GM12878 (cell line): Measurements from ENCODE around the gene CCDC24. TPM values are rescaled to one million over a fixed set of nuclear protein-coding genes. Genes with fewer than 3 reads are reported as not detected.

ENCODE experiments used
- ATAC-seq: fragments of 200-7000 bp; cut with Tn5 transposase; 3 replicates; pipeline ENCODE4 v1.9.1; 2020; ENCODE audit warnings: mild to moderate bottlenecking, moderate library complexity
- BruUV-seq: library from RNA; stranded (reverse); fragments of 400-500 nt; replicated peaks from 2 replicates; lab custom pipeline; 2021; lab: Mats Ljungman, UMichigan
- CTCF ChIA-PET: fragments of 300-600 bp; sonication (Branson Sonifier 250); formaldehyde crosslinking; extraction: SDS; loops from one replicate; lab custom pipeline; 2021; ENCODE audit warnings: inconsistent platforms; lab: Yijun Ruan, JAX
- POLR2A ChIA-PET: fragments of 350-600 bp; formaldehyde crosslinking; extraction: SDS; loops from one replicate; lab custom pipeline; 2021; ENCODE audit warnings: inconsistent platforms; lab: Charles Lee
- RAD21 ChIA-PET: fragments of 300-600 bp; sonication (Branson Sonifier 250); formaldehyde crosslinking; loops from one replicate; lab custom pipeline; 2023; ENCODE audit warnings: antibody characterized with exemption; ENCODE audit not compliant: unreplicated experiment; lab: Charles Lee
- SMC1A ChIA-PET: fragments of 300-600 bp; sonication (Branson Sonifier 250); formaldehyde crosslinking; loops from one replicate; lab custom pipeline; 2023; ENCODE audit not compliant: unreplicated experiment, uncharacterized antibody; lab: Charles Lee
- DNase-seq: peaks from one replicate; pipeline ENCODE4 v3.0.0-alpha.2; 2011; ENCODE audit warnings: low read depth, low spot score
- FAIRE-seq: peaks from 3 replicates; lab custom pipeline; 2011; peaks lifted over from hg19 to GRCh38; lab: Jason Lieb, UNC
- H2AFZ ChIP-seq: 2 replicates; pipeline ENCODE4 v1.6.0; 2011; ENCODE audit warnings: low read depth, low read length, control low read depth; ENCODE audit not compliant: control insufficient read depth
- H3K27ac ChIP-seq: 2 replicates; pipeline ENCODE4 v1.5.1; 2011; ENCODE audit warnings: control low read depth; ENCODE audit not compliant: control insufficient read depth, insufficient read depth
- H3K27me3 ChIP-seq, 2 experiments: replicated peaks in 1 of 2; 2 replicates each; pipeline versions ENCODE4 v1.6.0 to v1.6.1; 2011; ENCODE audit warnings: low read length in 1 of 2; ENCODE audit not compliant: control insufficient read depth in 2 of 2, insufficient read depth in 2 of 2
- H3K36me3 ChIP-seq, 2 experiments: 2 replicates each; pipeline ENCODE4 v1.5.1; 2011; ENCODE audit warnings: low read length in 1 of 2; ENCODE audit not compliant: control insufficient read depth in 2 of 2, insufficient read depth in 2 of 2
- H3K4me1 ChIP-seq: 2 replicates; pipeline ENCODE4 v1.6.1; 2011; ENCODE audit warnings: mild to moderate bottlenecking, low read length, moderate library complexity, mixed read lengths; ENCODE audit not compliant: control insufficient read depth, insufficient read depth
- H3K4me2 ChIP-seq: 2 replicates; pipeline ENCODE4 v1.6.0; 2011; ENCODE audit warnings: control low read depth; ENCODE audit not compliant: control insufficient read depth, insufficient read depth
- H3K4me3 ChIP-seq: fragments of 200-600 bp; sonication (generic); 2 replicates; pipeline ENCODE4 v1.5.1; 2016
- H3K79me2 ChIP-seq: 2 replicates; pipeline ENCODE4 v1.6.0; 2011; ENCODE audit warnings: low read length; ENCODE audit not compliant: control insufficient read depth, insufficient read depth
- H3K9ac ChIP-seq: 2 replicates; pipeline ENCODE4 v1.8.0; 2011; ENCODE audit warnings: low read length, control low read depth, mixed read lengths; ENCODE audit not compliant: control insufficient read depth, insufficient read depth
- H3K9me3 ChIP-seq: replicated peaks from 3 replicates; pipeline ENCODE4 v1.5.1; 2011; ENCODE audit warnings: mild to moderate bottlenecking, low read length; ENCODE audit not compliant: control insufficient read depth, insufficient read depth
- H4K20me1 ChIP-seq: 2 replicates; pipeline ENCODE4 v1.6.0; 2011; ENCODE audit not compliant: control insufficient read depth, insufficient read depth
- CBX3 ChIP-seq: fragments of 200-600 bp; sonication (generic); IDR thresholded peaks from 2 replicates; pipeline ENCODE4 v1.6.1; 2016; ENCODE audit warnings: low read depth, borderline replicate concordance
- CTCF ChIP-seq, 3 experiments: IDR thresholded peaks in 2 of 3; conservative IDR thresholded peaks in 1 of 3; 2 replicates each; pipeline ENCODE4 v1.5.1; 2011; ENCODE audit warnings: low read depth in 3 of 3, low read length in 3 of 3, mild to moderate bottlenecking in 3 of 3, control low read depth in 2 of 3, moderate library complexity in 2 of 3, inconsistent platforms in 1 of 3, mixed read lengths in 1 of 3; ENCODE audit not compliant: control insufficient read depth in 2 of 3, insufficient read depth in 1 of 3; ENCODE audit errors: extremely low read depth in 1 of 3
- E2F8 ChIP-seq: fragments of 450-650 bp; IDR thresholded peaks from 2 replicates; pipeline ENCODE4 v1.6.1; 2018; ENCODE audit warnings: mild to moderate bottlenecking, low read depth, moderate library complexity; ENCODE audit not compliant: partially characterized antibody
- E4F1 ChIP-seq: fragments of 450-650 bp; IDR thresholded peaks from 2 replicates; pipeline ENCODE4 v1.6.1; 2018; ENCODE audit warnings: borderline replicate concordance, mild to moderate bottlenecking; ENCODE audit not compliant: partially characterized antibody
- EGR1 ChIP-seq, 2 experiments: IDR thresholded peaks; 1 replicate in 1 of 2; 2 replicates in 1 of 2; pipeline ENCODE4 v1.6.1; 2011 to 2012; ENCODE audit warnings: low read depth in 2 of 2, low read length in 2 of 2, borderline replicate concordance in 1 of 2, mild to moderate bottlenecking in 1 of 2, moderate library complexity in 1 of 2
- GATAD2B ChIP-seq: fragments of 450-650 bp; conservative IDR thresholded peaks from 2 replicates; pipeline ENCODE4 v1.6.1; 2017; ENCODE audit warnings: low read depth, mild to moderate bottlenecking, moderate library complexity
- HDAC2 ChIP-seq: fragments of 200-600 bp; sonication (generic); IDR thresholded peaks from 2 replicates; pipeline ENCODE4 v1.6.1; 2017
- MAX ChIP-seq: IDR thresholded peaks from 2 replicates; pipeline ENCODE4 v1.6.1; 2012; ENCODE audit warnings: low read depth, low read length, improper control_type of control experiment
- MEF2A ChIP-seq: IDR thresholded peaks from 2 replicates; pipeline ENCODE4 v1.6.1; 2011; ENCODE audit warnings: low read depth, mild to moderate bottlenecking, low read length, moderate library complexity; ENCODE audit not compliant: insufficient read depth
- MEF2B ChIP-seq: fragments of 450-650 bp; IDR thresholded peaks from 2 replicates; pipeline ENCODE4 v1.6.1; 2018; ENCODE audit warnings: mild to moderate bottlenecking, moderate library complexity; ENCODE audit not compliant: partially characterized antibody, poor library complexity, severe bottlenecking
- NFIC ChIP-seq: IDR thresholded peaks from 2 replicates; pipeline ENCODE4 v1.6.1; 2012; ENCODE audit warnings: low read depth, mild to moderate bottlenecking, inconsistent platforms, low read length, moderate library complexity
- POLR2AphosphoS2 ChIP-seq: IDR thresholded peaks from 2 replicates; pipeline ENCODE4 v1.6.1; 2011; ENCODE audit warnings: low read depth, mild to moderate bottlenecking, low read length, improper control_type of control experiment, moderate library complexity
- WGBS: methylation state at CpG from one replicate; pipeline ENCODE4 v1.1.6; 2016; ENCODE audit warnings: low lambda C conversion rate; ENCODE audit not compliant: insufficient replicate concordance, insufficient coverage; ENCODE audit errors: missing lambda C conversion rate; 5-methylcytosine and 5-hydroxymethylcytosine counted together
- in situ Hi-C: fragments of 300-500 bp; cut with MboI; formaldehyde crosslinking; loops from 9 replicates; pipeline ENCODE4 v1.14.3; 2018; ENCODE audit warnings: mixed read lengths
- intact Hi-C: fragments of 100-400 bp; cut with micrococcal nuclease; formaldehyde crosslinking; loops from one replicate; pipeline ENCODE4 v1.14.2; 2022; ENCODE audit not compliant: unreplicated experiment
- polyA plus RNA-seq, 11 experiments: library from polyadenylated mRNA; depleted of rRNA in 4 of 11; unstranded in 6 of 11; stranded (reverse) in 5 of 11; fragments of >200 nt; fragmentation: Nextera tagmentation in 4 of 11; fragmentation: Illumina TruSeq in 1 of 11; extraction: Ambion mirVana in 4 of 11; extraction: Trizol in 1 of 11; gene quantifications; 1 replicate in 1 of 11; 2 replicates in 10 of 11; pipeline versions ENCODE4 v1.2.1 to v1.2.3, GENCODE V29; 2011 to 2016; ENCODE audit warnings: inconsistent platforms in 2 of 11, missing spikeins in 2 of 11, low read depth in 1 of 11
- total RNA-seq, 4 experiments: library from RNA; depleted of rRNA in 3 of 4; stranded (reverse); fragments of >200 nt in 3 of 4; fragmentation: Illumina TruSeq in 1 of 4; extraction: Trizol in 1 of 4; gene quantifications; 2 replicates each; pipeline versions ENCODE4 v1.2.1 to v1.2.3, GENCODE V29; 2013 to 2021

CCDC24 gene
- total and polyA plus RNA-seq, 10 of the 15 experiments (the other 5 are each of a cell fraction or from before 2014, with no cell fraction given), result 0.18 to 3.1 (median 1.6) TPM; not detected in 1

GRCh38 chr1:44025816-44026215, 34.4 kb downstream of the CCDC24 start:
- Histone ChIP-seq H3K27ac (no peak overlapping the region), H3K27me3 (no peaks in the 10 kb centered on the region), H3K9me3 (no peaks in the 10 kb centered on the region), H3K4me3 (no peak overlapping the region), H3K4me2 (0 out of 2 replicates have a peak overlapping the region, but pooled peaks have one; percentile 35), H3K36me3 (no peaks in the 10 kb centered on the region), H3K79me2 (no peaks in the 10 kb centered on the region), H4K20me1 (no peaks in the 10 kb centered on the region), H3K4me1 (peaks cover 10% of the 10 kb centered on the region), H3K9ac (no peak overlapping the region), H2AFZ (peak overlapping the region; percentile 20)
- ChIA-PET POLR2A (interaction anchor here (0.6 kb wide), 1 partner anchor 500 kb away, joined by 4 read pairs; no protein-coding TSS in a partner anchor), RAD21 (no interaction called here), SMC1A (no interaction called here), CTCF (interaction anchor here (1.6 kb wide), 2 partner anchors 11 to 20 kb away, joined by 4 to 7 read pairs; no protein-coding TSS in a partner anchor)
- in situ Hi-C loops, result no loop called here
- 28% methylated on average over 3 of the region's 3 CpGs for WGBS
- FAIRE-seq, result no peak
- intact Hi-C loops, result no loop called here
- ATAC-seq, result no peak
- BruUV-seq, result no TSS peak
- DNase-seq, result no peak
- TF ChIP-seq EGR1 (IDR thresholded peaks at IDR 0.05; ENCODE audit: borderline replicate concordance in 1 of 2, low read depth in 2 of 2, low read length in 2 of 2) (no peak), E2F8 (no peak), MEF2A (no peak), MEF2B (no peak), CTCF (IDR thresholded peaks at IDR 0.05 in 2 of 3, conservative IDR thresholded peaks at IDR 0.05 in 1 of 3; ENCODE audit: control insufficient read depth in 2 of 3, extremely low read depth in 1 of 3, insufficient read depth in 1 of 3, low read depth in 3 of 3, low read length in 3 of 3) (no peak), MAX (no peak), CBX3 (no peak), NFIC (no peak), E4F1 (no peak), GATAD2B (no peak), HDAC2 (no peak), POLR2AphosphoS2 (no peak)
